Right lobe of liver (tissue), 4 donors: Measurements from ENCODE around the gene KLK4.

Source experiments
- POLR2A ChIP-seq: fragments of 450-650 bp; IDR thresholded peaks from one replicate; pipeline ENCODE4 v1.6.1; 2017; ENCODE audit warnings: antibody characterized with exemption, mild to moderate bottlenecking
- TF ChIP-seq, protein P1 (sequence below), 4 donors: fragments of 200-600 bp in 3 of 4; fragments of 450-650 bp in 1 of 4; IDR thresholded peaks; one replicate each; pipeline versions ENCODE4 v1.5.1 to v1.8.0; 2016 to 2022; ENCODE audit warnings: antibody characterized with exemption in 4 of 4, mild to moderate bottlenecking in 2 of 4
- donor health status: DM: no; HTN: no; CAD: no.
- donor health status: DM: no; HTN: no; CAD: no.
- donor health status: DM: no; HTN: yes; CAD: no.

DNA sequence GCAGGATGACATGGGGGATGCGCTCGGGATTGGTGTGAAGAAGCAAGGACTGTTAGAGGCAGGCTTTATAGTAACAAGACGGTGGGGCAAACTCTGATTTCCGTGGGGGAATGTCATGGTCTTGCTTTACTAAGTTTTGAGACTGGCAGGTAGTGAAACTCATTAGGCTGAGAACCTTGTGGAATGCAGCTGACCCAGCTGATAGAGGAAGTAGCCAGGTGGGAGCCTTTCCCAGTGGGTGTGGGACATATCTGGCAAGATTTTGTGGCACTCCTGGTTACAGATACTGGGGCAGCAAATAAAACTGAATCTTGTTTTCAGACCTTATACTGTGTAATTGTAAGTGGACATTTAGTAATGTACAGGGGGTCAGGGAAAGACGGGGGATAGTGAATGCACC lies 31.0 kb downstream of the KLK4 start:
- TF ChIP-seq, protein P1, sequence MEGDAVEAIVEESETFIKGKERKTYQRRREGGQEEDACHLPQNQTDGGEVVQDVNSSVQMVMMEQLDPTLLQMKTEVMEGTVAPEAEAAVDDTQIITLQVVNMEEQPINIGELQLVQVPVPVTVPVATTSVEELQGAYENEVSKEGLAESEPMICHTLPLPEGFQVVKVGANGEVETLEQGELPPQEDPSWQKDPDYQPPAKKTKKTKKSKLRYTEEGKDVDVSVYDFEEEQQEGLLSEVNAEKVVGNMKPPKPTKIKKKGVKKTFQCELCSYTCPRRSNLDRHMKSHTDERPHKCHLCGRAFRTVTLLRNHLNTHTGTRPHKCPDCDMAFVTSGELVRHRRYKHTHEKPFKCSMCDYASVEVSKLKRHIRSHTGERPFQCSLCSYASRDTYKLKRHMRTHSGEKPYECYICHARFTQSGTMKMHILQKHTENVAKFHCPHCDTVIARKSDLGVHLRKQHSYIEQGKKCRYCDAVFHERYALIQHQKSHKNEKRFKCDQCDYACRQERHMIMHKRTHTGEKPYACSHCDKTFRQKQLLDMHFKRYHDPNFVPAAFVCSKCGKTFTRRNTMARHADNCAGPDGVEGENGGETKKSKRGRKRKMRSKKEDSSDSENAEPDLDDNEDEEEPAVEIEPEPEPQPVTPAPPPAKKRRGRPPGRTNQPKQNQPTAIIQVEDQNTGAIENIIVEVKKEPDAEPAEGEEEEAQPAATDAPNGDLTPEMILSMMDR (IDR thresholded peaks at IDR 0.05): no peak
- no peak for TF ChIP-seq POLR2A
